Neutrophil (primary cell): ENCODE results near the gene DIPK1B.

ENCODE experiments used
- H3K27ac ChIP-seq: fragments of 200-600 bp; sonication (generic); 2 replicates; pipeline ENCODE4 v1.5.1; 2016; ENCODE audit warnings: mild to moderate bottlenecking, moderate library complexity
- H3K27me3 ChIP-seq: fragments of 200-600 bp; sonication (generic); 2 replicates; pipeline ENCODE4 v1.6.0; 2016; ENCODE audit warnings: mild to moderate bottlenecking
- H3K36me3 ChIP-seq: fragments of 200-600 bp; sonication (generic); 2 replicates; pipeline ENCODE4 v1.5.1; 2017
- H3K4me1 ChIP-seq, 2 experiments: fragments of 200-600 bp in 1 of 2; sonication (generic) in 1 of 2; 1 replicate in 1 of 2; 2 replicates in 1 of 2; pipeline versions ENCODE4 v1.5.1 to v1.6.1; 2013 to 2016; ENCODE audit warnings: low read depth in 1 of 2, low read length in 1 of 2, mild to moderate bottlenecking in 1 of 2, moderate library complexity in 1 of 2; ENCODE audit not compliant: control insufficient read depth in 1 of 2, insufficient read depth in 1 of 2
- H3K4me3 ChIP-seq, 2 experiments: fragments of 200-600 bp in 1 of 2; sonication (generic) in 1 of 2; 1 replicate in 1 of 2; 2 replicates in 1 of 2; pipeline ENCODE4 v1.5.1; 2013 to 2016; ENCODE audit warnings: low read depth in 1 of 2, low read length in 1 of 2, mild to moderate bottlenecking in 1 of 2, moderate library complexity in 1 of 2
- H3K9me3 ChIP-seq: fragments of 200-600 bp; sonication (generic); 2 replicates; pipeline ENCODE4 v1.5.1; 2016
- TF ChIP-seq, protein P1 (sequence below): fragments of 200-600 bp; sonication (generic); IDR thresholded peaks from 2 replicates; pipeline ENCODE4 v1.5.1; 2016; ENCODE audit warnings: antibody characterized with exemption

Gene DIPK1B

DNA sequence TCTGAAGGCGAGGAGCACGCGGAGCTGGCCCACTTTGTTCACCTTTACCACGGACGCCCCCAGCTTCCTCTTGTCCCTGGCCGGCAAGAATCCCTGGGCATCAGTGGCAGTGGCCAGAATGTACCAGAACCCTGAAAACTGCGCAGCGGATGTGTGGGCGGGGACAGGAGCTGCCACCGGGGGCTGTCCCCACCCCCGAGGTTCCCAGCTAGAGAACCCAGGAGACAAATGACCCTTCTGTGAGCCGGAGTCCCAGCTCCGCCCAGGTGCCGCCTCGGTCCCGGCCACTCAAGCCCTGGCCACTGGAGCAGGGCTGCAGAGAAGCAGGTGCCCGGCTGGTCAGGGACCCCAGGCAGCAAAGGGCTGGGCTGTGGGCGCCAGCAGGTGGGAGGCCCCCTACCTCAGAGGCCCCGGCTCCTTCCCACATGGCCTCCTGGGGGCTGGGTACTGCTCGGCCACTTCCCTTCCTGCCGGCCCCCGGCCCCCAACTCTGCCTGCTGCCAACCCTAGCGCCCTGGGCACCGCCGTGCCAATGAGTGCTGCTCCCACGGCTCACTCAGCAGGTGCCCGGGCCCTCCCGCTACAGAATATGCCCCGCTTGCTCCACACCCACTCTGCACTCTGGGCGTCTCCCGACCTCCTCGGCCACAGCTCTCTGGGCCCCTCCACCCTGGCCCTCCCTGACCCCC, 29.7 kb downstream of the DIPK1B start:
- Histone ChIP-seq H3K4me3 (no peak overlapping the region), H3K27me3 (peaks cover 86% of the 10 kb centered on the region), H3K36me3 (no peaks in the 10 kb centered on the region), H3K4me1 (no peaks in the 10 kb centered on the region), H3K27ac (no peak overlapping the region), H3K9me3 (no peaks in the 10 kb centered on the region)
- TF ChIP-seq, protein P1, sequence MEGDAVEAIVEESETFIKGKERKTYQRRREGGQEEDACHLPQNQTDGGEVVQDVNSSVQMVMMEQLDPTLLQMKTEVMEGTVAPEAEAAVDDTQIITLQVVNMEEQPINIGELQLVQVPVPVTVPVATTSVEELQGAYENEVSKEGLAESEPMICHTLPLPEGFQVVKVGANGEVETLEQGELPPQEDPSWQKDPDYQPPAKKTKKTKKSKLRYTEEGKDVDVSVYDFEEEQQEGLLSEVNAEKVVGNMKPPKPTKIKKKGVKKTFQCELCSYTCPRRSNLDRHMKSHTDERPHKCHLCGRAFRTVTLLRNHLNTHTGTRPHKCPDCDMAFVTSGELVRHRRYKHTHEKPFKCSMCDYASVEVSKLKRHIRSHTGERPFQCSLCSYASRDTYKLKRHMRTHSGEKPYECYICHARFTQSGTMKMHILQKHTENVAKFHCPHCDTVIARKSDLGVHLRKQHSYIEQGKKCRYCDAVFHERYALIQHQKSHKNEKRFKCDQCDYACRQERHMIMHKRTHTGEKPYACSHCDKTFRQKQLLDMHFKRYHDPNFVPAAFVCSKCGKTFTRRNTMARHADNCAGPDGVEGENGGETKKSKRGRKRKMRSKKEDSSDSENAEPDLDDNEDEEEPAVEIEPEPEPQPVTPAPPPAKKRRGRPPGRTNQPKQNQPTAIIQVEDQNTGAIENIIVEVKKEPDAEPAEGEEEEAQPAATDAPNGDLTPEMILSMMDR: no peak

DNA sequence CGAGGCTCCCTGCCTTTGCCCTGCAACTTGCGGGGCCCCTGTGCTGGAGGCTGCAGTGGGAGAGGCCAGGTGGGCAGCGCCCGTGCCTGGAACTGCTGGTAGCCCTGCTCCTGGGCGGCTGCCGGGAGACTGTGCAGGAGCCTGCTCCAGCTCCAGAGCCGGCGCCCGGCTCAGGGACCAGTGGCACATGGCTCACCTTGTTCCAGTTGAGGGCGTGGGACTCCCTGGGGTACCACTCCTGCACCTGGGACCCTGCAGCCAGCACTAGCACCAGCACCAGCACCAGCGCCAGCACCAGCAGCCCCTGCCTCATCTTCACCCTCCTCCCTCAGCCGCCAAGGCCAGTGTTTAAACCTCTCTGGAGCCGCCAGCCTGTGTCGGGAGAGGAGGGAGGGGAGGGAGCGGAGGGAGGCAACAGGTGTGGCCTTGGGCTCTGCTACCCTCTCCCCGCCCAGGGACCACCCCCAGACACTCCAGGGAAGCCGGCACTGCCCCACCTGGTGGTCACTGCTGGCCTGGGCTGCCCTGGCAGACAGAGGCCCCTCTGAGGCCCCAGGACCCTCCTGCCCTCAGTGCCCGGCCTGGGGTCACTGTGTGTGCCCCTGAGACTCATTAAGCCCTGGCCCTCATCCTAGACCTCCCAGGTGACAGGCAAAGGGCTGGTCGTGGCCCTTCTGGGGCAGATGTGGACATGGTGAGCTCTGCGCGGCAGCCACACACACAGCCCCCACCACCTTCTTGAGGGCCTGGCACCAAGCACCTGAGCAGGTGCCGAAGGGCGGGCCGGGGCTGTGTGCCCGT, 30.4 kb downstream of the DIPK1B start, which contains the start of gene LCN10:
LCN10 (minus strand) TSS at position 350 of the 801 bp plus-strand sequence; CDS start at position 313, 37 bp downstream.
- no peak within 1 kb of the TSS for H3K27ac ChIP-seq
- TF ChIP-seq, protein P1: no peak
- no peak within 1 kb of the TSS for H3K4me3 ChIP-seq
- peaks cover 92% of the 10 kb centered on the region for H3K27me3 ChIP-seq
- H3K9me3 ChIP-seq: no peaks in the 10 kb centered on the region
- H3K36me3 ChIP-seq: no peaks in the 10 kb centered on the region
- H3K4me1 ChIP-seq: no peaks in the 10 kb centered on the region

DNA sequence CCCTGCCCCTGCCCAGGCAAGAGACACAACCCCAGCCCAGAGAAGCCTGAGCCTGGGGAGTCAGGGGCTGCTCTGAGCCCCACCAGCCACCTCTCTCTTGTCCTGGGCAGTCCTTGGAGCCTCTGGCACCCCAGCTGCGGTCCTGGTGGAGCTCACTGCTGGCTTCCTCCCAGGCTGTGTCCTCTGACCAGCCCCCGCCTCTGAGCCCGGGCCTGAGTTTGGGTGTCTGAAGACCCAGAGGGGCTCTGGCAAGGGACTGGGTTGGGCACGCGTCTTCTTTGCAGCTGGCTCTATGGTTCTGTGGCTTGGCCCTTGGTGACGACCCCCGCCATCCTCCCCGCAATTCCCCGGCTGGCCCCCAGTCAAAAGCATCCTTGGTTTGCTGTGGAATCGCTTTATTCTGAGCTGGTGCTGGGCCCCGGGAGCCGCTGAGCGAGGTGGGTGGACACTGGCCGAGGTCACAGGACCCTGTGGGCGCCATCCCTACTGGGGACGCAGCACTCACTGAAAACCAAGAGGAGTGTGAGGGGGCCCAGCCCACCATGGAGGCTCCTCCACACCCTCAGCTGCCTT, 31.4 kb downstream of the DIPK1B start:
- Histone ChIP-seq H3K27ac (no peak overlapping the region), H3K36me3 (no peaks in the 10 kb centered on the region), H3K27me3 (peaks cover 96% of the 10 kb centered on the region), H3K4me3 (no peak overlapping the region), H3K4me1 (no peaks in the 10 kb centered on the region), H3K9me3 (no peaks in the 10 kb centered on the region)
- TF ChIP-seq, protein P1: no peak

DNA sequence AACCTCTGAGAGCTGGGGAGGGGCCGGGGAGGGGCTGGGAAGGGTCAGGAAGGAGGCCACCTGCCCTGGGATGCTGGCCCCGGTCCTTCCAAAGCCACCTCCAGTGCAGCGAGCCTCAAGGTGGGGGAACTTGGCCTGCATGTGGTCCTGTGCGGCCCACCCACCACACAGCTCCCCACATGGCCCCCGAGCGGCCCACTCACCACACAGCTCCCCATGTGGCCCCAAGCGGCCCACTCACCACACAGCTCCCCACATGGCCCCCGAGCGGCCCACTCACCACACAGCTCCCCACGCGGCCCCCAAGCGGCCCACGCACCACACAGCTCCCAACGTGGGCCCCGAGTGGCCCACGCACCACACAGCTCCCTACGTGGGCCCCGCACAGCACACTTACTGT, 32.4 kb downstream of the DIPK1B start:
- H3K4me3 ChIP-seq: no peak overlapping the region
- TF ChIP-seq, protein P1: no peak
- H3K9me3 ChIP-seq: no peaks in the 10 kb centered on the region
- no peaks in the 10 kb centered on the region for H3K36me3 ChIP-seq
- no peak overlapping the region for H3K27ac ChIP-seq
- no peaks in the 10 kb centered on the region for H3K4me1 ChIP-seq
- H3K27me3 ChIP-seq: peaks cover 96% of the 10 kb centered on the region

DNA sequence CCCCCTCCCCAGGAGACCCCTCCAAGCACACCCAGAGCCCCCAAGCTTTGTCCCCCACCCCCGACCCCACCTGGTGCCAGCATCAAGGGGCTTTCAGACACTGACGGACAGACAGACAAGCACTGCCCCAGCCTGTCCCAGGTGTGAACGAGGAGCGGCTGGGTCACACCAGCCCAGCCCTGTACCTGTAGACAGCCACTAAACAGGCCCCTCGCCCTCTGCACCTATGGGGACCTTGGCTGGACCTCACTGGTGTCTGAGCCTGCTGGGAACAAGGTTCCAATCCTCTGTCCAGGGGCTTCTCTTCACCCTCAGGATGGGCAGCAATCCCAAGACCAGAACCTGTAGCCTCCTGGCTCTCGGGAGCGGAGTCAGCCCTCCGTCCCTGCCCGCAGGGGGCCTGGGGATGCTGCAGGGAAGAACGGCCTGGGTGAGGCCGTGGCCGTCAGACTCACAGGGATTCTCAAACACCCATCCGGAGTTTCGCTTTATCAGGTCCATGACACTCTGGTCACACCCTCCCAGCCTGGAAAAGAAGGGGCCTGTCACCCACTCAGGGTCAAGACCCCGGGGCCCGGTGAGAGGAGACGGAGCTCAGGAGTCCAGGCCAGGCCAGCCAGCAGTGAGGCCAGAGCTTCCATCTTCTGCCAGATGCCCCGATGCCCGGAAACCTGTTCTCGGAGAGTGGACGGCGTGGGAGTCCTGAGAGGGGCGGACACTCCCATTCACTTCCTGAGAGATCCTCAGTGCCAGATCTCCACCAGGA, 33.2 kb downstream of the DIPK1B start:
- Histone ChIP-seq H3K27me3 (peaks cover 96% of the 10 kb centered on the region), H3K4me1 (no peaks in the 10 kb centered on the region), H3K4me3 (no peak overlapping the region), H3K9me3 (no peaks in the 10 kb centered on the region), H3K36me3 (no peaks in the 10 kb centered on the region), H3K27ac (no peak overlapping the region)
- TF ChIP-seq, protein P1: no peak
